HEK293T (cell line): Measurements from ENCODE around the gene EFNA5.

Experiments
- BHLHE40 ChIP-seq: fragments of 450-650 bp; IDR thresholded peaks from 2 replicates; pipeline ENCODE4 v1.6.1; 2016; ENCODE audit warnings: mild to moderate bottlenecking, moderate library complexity, borderline replicate concordance
- ELF4 ChIP-seq: fragments of 450-650 bp; IDR thresholded peaks from 2 replicates; pipeline ENCODE4 v1.6.1; 2017; ENCODE audit warnings: antibody characterized with exemption
- FOXA1 ChIP-seq: fragments of 450-650 bp; IDR thresholded peaks from 2 replicates; pipeline ENCODE4 v1.6.1; 2016; ENCODE audit warnings: mild to moderate bottlenecking
- FOXK2 ChIP-seq: fragments of 450-650 bp; IDR thresholded peaks from 2 replicates; pipeline ENCODE4 v1.6.1; 2016; ENCODE audit warnings: mild to moderate bottlenecking
- FOXM1 ChIP-seq: fragments of 450-650 bp; IDR thresholded peaks from 2 replicates; pipeline ENCODE4 v1.6.1; 2017; ENCODE audit warnings: mild to moderate bottlenecking, borderline replicate concordance
- LEF1 ChIP-seq: fragments of 450-650 bp; IDR thresholded peaks from 2 replicates; pipeline ENCODE4 v1.6.1; 2017; ENCODE audit warnings: mild to moderate bottlenecking, borderline replicate concordance
- NFRKB ChIP-seq: fragments of 450-650 bp; IDR thresholded peaks from 2 replicates; pipeline ENCODE4 v1.6.1; 2016; ENCODE audit warnings: mild to moderate bottlenecking, moderate library complexity
- PKNOX1 ChIP-seq: fragments of 450-650 bp; IDR thresholded peaks from 2 replicates; pipeline ENCODE4 v1.6.1; 2016
- SP1 ChIP-seq: fragments of 450-650 bp; IDR thresholded peaks from 2 replicates; pipeline ENCODE4 v1.6.1; 2017
- SUZ12 ChIP-seq: fragments of 450-650 bp; IDR thresholded peaks from 2 replicates; pipeline ENCODE4 v1.6.1; 2016; ENCODE audit warnings: mild to moderate bottlenecking
- TARDBP ChIP-seq: fragments of 450-650 bp; IDR thresholded peaks from 2 replicates; pipeline ENCODE4 v1.6.1; 2016
- ZNF384 ChIP-seq: fragments of 450-650 bp; IDR thresholded peaks from 2 replicates; pipeline ENCODE4 v1.6.1; 2016

- TF ChIP-seq BHLHE40 (no peak), FOXK2 (no peak), PKNOX1 (no peak), ZNF384 (no peak), FOXM1 (no peak), FOXA1 (no peak), SUZ12 (no peak), TARDBP (no peak), LEF1 (no peak), NFRKB (no peak), SP1 (no peak), ELF4 (no peak)
These were observed 251.8 kb downstream of the EFNA5 start for GRCh38 chr5:107418902-107419301.
